ENCODE results near the gene DNAJB4. TPM values are rescaled to one million over a fixed set of nuclear protein-coding genes. Genes with fewer than 3 reads are reported as not detected.

DNAJB4 gene
- total and polyA plus RNA-seq, 3 donors from 2014 or later: 21.1 to 33.4 (median 24.7) TPM

DNA sequence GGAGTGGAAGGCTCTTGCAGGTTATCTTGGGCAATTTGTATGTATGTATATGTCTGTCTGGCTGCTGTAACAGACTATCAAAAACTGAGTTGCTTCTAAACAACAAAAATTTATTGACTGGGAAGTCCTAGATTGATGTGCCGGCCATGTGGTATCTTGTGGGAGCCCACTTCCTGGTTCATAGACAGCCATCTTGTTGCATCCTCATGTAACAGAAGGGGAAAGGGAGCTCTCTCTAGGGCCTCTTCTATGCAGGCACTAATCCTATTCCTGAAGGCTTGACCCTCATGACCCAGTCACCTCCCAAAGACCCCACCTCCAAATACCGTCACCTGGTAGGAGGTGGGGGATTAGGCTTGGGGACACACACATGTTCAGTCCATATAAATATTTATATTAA is 50.2 kb downstream of the DNAJB4 start:
- no peak overlapping the region for H3K27ac ChIP-seq
- H3K9me3 ChIP-seq: no peaks in the 10 kb centered on the region
- TF ChIP-seq, protein P1, sequence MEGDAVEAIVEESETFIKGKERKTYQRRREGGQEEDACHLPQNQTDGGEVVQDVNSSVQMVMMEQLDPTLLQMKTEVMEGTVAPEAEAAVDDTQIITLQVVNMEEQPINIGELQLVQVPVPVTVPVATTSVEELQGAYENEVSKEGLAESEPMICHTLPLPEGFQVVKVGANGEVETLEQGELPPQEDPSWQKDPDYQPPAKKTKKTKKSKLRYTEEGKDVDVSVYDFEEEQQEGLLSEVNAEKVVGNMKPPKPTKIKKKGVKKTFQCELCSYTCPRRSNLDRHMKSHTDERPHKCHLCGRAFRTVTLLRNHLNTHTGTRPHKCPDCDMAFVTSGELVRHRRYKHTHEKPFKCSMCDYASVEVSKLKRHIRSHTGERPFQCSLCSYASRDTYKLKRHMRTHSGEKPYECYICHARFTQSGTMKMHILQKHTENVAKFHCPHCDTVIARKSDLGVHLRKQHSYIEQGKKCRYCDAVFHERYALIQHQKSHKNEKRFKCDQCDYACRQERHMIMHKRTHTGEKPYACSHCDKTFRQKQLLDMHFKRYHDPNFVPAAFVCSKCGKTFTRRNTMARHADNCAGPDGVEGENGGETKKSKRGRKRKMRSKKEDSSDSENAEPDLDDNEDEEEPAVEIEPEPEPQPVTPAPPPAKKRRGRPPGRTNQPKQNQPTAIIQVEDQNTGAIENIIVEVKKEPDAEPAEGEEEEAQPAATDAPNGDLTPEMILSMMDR (IDR thresholded peaks at IDR 0.05): no peak
- no peak for TF ChIP-seq POLR2A (IDR thresholded peaks at IDR 0.05)
- DNase-seq: no peak
- WGBS, 2 donors: 46 to 50% methylated on average over 2 of the region's 2 CpGs
- no peaks in the 10 kb centered on the region for H3K4me1 ChIP-seq
- intact Hi-C loops (cut with DNase I; ENCODE audit: low total_unique reads): no loop called here
- H3K4me3 ChIP-seq: no peak overlapping the region
- H3K27me3 ChIP-seq: no peaks in the 10 kb centered on the region
- H3K36me3 ChIP-seq (ENCODE audit: low read depth, missing control alignments): no peaks in the 10 kb centered on the region

DNA sequence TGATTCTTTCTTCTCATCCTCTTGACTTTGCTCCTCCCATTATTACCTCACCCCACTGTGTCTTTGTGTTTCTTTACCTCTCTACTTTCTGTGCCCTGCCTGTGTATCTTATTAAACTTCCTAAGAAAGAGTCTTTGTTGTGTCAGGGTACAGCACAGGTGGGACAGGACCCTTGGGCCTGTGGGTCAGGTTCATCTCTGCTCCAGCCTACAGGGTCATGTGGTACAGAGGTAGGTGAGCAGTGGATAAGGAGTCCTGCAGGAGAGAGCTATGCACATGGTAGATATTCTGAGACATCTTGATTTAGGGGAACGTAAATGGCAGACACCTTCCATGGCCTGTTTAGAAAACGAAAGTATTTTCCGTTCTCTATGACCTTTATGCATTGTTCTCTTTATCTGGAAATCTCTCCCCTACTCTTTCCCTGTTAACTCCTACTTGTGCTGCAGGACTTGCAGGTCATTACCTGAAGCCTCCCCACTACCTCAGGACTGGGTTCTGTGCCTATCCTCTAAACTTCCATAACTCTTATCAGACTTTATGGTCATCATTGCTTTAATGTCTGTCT is 50.9 kb downstream of the DNAJB4 start:
- Histone ChIP-seq H3K36me3 (ENCODE audit: low read depth, missing control alignments) (no peaks in the 10 kb centered on the region), H3K27ac (no peak overlapping the region), H3K27me3 (no peaks in the 10 kb centered on the region), H3K9me3 (no peaks in the 10 kb centered on the region), H3K4me3 (no peak overlapping the region), H3K4me1 (no peaks in the 10 kb centered on the region)
- intact Hi-C loops (cut with DNase I; ENCODE audit: low total_unique reads): no loop called here
- TF ChIP-seq, protein P1 (IDR thresholded peaks at IDR 0.05): no peak
- TF ChIP-seq POLR2A (IDR thresholded peaks at IDR 0.05): no peak
- no peak for DNase-seq
- WGBS, 2 donors: 70 to 75% methylated on average over 3 of the region's 3 CpGs

DNA sequence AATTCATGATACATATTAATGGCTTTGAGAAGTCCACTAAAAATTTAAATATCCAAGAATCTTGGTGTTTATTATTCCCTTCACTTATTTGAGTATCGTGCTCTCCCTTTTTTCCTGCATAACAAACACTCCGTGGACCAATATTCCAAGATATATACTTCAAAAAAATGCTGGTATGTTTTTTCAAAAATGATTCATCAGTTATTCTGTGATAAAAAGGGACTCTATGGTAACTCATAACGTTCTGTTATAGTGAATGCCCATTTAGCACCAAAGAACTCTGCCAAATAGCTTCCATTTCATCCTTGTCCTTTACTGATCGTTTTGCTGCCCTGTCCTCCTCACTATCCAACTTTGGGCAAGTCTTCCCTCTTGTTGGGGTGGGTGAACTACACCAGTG is 53.9 kb downstream of the DNAJB4 start:
- DNase-seq: no peak
- H3K27ac ChIP-seq: no peak overlapping the region
- H3K27me3 ChIP-seq: no peaks in the 10 kb centered on the region
- H3K4me3 ChIP-seq: no peak overlapping the region
- TF ChIP-seq POLR2A (IDR thresholded peaks at IDR 0.05): no peak
- TF ChIP-seq, protein P1 (IDR thresholded peaks at IDR 0.05): no peak
- intact Hi-C loops (cut with DNase I; ENCODE audit: low total_unique reads): no loop called here
- no peaks in the 10 kb centered on the region for H3K9me3 ChIP-seq
- no peaks in the 10 kb centered on the region for H3K36me3 ChIP-seq (ENCODE audit: low read depth, missing control alignments)
- H3K4me1 ChIP-seq: no peaks in the 10 kb centered on the region
- WGBS, 2 donors: 81 to 86% methylated on average over 4 of the region's 4 CpGs

DNA sequence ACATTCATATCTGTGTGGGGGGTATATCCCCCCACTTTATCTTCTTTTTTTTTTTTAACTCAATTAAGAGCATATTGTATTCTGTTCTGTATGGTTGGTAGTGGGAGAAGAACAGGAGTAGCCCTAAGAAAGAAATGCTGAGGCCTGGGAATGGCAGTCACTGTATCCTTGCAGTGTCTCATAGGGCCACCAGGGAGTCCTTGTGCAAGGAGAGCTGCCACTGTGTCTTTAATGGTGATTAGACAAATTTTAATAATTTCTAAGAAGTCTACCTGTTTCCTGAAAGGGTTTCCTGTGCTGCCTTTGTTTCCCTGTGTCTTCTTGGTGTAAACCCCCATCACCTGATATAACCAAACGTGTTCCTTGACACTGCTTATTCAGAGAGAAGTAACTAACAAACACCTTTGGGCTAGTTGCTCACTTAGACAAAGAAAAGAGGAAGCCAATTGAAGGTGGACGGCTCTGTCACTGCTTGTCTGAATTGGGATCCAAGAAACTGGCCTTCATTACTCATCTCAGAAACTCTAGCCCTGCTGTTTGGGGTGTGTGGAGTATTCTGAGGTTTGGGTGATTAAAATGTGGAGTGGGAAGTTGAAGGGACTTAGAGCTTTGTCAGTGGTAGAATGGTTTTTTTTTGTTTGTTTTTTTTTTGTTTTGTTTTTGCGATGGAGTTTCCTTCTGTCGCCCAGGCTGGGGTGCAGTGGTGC is 56.3 kb downstream of the DNAJB4 start:
- no peak for TF ChIP-seq POLR2A (IDR thresholded peaks at IDR 0.05)
- TF ChIP-seq, protein P1 (IDR thresholded peaks at IDR 0.05): no peak
- Histone ChIP-seq H3K27me3 (no peaks in the 10 kb centered on the region), H3K4me1 (no peaks in the 10 kb centered on the region), H3K4me3 (no peak overlapping the region), H3K27ac (no peak overlapping the region), H3K36me3 (ENCODE audit: low read depth, missing control alignments) (no peaks in the 10 kb centered on the region), H3K9me3 (no peaks in the 10 kb centered on the region)
- intact Hi-C loops (cut with DNase I; ENCODE audit: low total_unique reads): no loop called here
- WGBS, 2 donors: 88 to 94% methylated on average over 4 of the region's 4 CpGs
- DNase-seq: no peak

All from testis (tissue), 3 donors.